Measurements from ENCODE around the gene CNOT11.

GRCh38 chr2:101253703-101254450 lies 1.2 kb downstream of the CNOT11 start:
- no peak for TF ChIP-seq CTCF (IDR thresholded peaks at IDR 0.05; ENCODE audit: low read depth, low read length, poor library complexity, severe bottlenecking)
- no peak for TF ChIP-seq EZH2phosphoT487 (IDR thresholded peaks at IDR 0.05; ENCODE audit: borderline replicate concordance, low read length)
